GM19397 (cell line): ENCODE data around the gene AJAP1.
"Not testable (repeated sequence)": the region's sequence is repeated elsewhere in the genome, so short reads cannot be mapped to it uniquely, and the experiment has no call there.

Experiments
- ATAC-seq: cut with Tn5 transposase; IDR thresholded peaks from one replicate; pipeline ENCODE4 v1.9.1; 2021; ENCODE audit warnings: mild to moderate bottlenecking, moderate library complexity; ENCODE audit not compliant: unreplicated experiment

The AJAP1 gene

DNA sequence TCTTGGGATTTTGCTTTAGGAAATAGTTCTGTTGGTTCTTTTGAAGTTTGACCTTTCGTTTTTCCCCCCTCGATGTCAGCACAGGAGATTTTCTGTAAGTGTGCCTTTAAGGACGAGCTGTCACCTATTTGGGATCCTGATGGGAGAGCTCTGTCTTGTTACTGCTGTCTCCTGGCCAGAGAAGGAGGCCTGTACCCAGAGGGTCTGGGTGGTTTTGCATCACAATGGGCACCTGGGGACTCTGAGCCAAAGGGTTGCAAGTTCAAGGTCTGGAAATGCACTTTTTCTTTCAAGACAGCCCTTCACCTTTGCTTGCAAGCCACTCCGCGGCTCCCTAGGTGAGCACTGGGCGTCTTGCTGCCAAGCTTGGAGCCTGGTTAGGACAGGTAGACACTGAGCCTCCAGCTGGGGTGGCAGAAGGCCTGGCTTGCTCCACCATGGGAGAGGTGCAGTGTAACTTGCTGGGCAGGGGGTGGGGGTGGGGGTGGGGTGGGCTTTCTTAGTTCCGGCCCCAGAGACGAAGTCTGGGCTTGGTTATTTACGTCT, 2.9 kb downstream of the AJAP1 start:
- ATAC-seq: no peak

- ATAC-seq: no peak
Measured at GRCh38 chr1:4657960-4658541, 3.6 kb downstream of the AJAP1 start.

GRCh38 chr1:4658643-4659628, 4.5 kb downstream of the AJAP1 start:
- no peak for ATAC-seq

DNA sequence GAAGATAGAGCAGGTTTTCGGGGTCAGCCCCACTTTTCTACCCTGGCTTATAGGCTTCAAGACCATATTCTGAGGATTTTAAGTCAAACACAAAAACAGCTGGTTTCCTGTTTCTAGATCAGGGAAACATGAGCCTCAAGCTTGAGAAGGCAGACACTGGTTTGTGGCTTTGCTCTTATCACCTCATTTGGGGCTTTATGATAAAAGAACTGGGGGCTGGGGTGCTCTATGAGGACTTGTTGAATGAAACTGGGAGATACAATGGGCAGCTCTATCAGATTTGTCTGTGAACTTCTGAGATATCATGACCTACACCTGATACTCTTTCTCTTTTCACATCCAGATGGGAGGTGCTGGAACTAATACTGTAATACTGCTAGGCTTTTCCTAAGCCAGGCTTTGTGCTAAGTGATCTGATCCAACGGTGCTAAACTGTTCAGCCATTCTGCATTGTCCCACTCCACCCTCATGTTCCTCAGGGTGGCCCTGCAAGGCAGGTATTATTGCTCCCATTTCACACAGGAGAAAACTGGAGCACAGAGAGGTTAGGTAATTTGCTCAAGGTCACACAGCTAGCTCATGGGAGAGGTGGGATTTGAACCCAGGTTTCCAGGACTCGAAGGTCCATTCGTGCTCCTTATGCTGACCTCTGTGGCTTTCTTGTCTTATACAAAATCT, 6.6 kb downstream of the AJAP1 start:
- no peak for ATAC-seq

DNA sequence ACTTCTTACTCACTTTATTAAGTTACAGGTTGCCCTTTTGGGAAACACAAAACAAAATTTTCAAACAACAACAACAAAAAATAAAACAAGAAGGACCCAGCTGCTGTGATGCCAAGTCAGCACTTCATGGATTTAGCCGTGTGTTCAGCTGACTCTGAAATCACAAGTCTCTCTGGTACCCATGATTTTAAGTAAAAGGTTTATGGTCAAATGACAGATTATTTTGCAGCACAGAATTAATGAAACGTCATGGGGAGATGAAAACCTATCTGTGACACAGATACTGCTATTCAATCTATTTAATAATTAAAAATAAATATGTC, 7.1 kb downstream of the AJAP1 start:
- ATAC-seq: no peak

- no peak for ATAC-seq
Measured at GRCh38 chr1:4662168-4662567, 7.8 kb downstream of the AJAP1 start.

DNA sequence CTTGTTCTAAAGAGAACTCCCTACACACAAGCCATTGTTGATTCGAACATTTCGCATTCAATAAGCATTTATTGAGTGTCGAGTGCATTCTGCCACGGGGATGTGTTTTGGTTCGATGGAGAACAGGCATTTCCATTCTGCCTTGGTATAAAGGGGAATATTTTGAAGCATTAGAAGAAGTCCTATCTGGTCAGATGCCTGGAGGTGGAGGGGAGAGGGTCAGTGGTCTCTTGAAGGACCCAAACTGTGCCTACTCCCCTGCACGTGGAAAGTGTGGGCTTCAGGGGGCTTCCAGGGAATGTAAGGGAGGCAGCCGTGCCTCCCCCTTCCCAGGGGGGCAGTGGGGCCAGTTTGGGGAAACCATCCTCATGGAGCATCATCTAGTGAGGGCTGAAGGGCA, 8.3 kb downstream of the AJAP1 start:
- ATAC-seq: no peak

DNA sequence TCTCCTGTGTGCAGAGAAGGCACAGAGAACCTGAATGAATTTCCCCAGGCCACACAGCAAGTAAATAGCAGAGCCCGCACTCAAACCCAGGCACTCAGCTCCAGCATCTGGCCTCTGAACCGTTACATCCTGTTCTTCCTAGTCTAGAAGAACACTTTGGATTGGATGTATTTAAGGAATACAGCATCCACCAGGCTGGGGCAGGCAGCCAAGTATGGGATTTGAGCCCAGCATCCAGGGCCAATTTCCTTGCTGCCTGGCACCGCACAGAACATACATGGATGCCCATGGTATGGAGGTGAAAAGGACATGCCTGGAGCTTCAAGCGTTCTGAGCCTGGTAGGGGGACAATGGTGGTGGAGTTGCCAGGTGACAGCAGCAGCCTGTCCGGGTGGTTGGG, 9.7 kb downstream of the AJAP1 start:
- ATAC-seq: no peak

GRCh38 chr1:4664606-4665005, 10.2 kb downstream of the AJAP1 start:
- ATAC-seq: no peak

- ATAC-seq: no peak
Measured at GRCh38 chr1:4665456-4665855, 11.0 kb downstream of the AJAP1 start.

DNA sequence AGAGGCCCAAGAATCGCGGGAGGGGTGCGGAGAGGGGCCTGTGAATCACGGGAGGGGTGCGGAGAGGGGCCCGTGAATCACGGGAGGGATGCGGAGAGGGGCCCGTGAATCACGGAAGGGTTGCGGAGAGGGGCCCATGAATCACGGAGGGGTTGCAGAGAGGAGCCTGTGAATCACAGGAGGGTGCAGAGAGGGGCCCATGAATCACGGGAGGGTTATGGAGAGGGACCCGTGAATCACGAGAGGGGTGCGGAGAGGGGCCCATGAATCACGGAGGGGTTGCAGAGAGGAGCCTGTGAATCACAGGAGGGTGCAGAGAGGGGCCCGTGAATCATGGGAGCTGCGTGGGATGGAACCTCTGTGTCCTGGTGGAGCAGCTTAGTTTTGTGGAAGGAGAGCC, 12.3 kb downstream of the AJAP1 start:
- ATAC-seq: not testable (repeated sequence)

DNA sequence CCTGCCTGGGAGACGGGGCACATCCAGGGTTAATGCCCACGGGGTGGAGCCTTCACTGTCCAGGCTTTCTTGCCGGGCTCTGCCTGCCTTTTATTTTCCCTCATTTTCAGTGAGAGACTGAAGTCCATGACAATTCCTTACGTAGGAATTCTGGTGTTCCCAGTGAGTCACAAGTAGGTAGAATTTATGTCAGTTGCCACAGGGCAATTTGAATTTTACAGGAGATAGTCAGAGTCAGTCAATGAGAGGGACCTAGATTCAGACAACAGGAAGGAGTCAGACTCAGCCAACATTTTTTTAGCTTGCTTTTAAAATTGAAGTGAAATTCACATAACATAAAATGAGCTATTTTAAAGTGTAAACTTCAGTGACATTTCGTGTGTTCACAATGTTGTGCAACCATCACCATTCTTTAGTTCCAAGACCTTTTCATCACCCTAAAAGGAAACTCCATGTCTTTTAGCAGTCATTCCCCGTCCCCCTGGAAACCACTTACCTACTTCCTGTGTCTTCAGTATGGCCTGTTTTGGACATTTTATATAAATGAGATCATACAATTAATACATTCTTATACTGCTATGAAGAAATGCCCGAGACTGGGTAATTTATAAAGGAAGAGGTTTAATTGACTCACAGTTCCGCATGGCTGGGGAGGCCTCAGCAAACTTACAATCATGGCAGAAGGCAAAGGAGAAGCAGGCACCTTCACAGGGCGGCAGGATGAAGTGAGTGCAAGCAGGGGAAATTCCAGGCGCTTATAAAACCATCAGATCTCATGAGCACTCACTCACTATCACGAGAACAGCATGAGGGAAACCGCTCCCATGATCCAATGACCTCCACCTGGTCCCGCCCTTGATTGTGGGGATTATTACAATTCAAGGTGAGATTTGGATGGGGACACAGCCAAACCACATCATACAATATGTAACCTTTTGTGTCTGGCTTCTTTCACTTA, 14.6 kb downstream of the AJAP1 start:
- ATAC-seq: no peak

DNA sequence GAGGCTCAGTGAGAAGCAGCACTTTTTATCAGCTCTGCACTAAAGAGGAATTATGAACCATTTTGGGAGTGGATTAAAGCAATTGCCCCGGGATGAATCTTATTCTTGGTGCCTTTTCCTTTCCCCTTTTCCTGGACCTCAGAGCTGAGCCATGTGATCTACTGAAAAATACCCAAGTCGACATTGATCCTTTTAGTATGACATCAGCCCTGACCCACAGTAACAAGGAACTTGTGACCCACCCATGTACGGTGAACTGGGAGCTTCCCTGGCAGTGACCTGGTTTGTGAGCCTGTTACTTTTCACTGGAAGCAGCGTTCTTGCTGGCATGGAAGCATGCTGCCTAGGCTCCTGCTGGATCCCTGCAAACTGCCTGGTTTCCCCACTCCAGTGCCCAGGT, 15.9 kb downstream of the AJAP1 start:
- no peak for ATAC-seq

DNA sequence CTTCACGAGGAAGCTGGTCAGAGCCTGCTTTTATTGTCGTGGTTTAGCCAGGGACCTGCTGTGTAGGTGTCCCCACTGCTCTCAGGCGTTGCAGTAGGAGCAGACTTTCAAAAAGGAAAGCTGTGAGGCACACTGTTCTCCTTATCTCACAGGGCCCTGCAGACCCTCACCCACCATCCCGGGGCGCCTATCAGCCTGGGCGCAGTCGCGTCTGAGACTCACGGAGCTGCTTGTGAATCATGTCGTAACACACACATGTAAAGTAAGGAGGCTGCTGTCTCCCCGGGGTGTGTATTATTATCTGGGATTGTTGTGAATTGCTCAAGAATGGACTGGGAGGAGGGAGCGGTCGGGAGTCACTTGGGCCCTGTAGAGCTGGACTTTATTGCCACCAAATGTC, 17.4 kb downstream of the AJAP1 start:
- no peak for ATAC-seq

GRCh38 chr1:4673494-4673893, 19.1 kb downstream of the AJAP1 start:
- ATAC-seq: no peak

DNA sequence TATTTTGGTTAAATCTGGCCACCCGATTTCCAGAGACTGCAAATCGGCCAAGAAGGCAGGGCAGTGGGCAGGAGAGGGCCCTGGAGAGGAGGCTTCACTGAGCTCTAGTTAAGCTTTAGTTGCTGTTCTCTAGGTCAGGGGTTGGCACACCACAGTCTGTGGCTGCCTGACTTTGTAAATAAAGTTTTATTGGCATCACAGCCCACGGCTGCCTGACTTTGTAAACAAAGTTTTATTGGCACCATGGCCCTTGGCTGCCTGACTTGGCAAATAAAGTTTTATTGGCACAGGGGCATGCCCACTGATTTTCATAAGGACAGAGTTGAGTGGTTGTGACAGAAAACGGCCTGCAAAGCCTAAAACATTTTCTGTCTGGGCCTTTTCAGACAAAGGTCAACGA, 19.7 kb downstream of the AJAP1 start:
- no peak for ATAC-seq

DNA sequence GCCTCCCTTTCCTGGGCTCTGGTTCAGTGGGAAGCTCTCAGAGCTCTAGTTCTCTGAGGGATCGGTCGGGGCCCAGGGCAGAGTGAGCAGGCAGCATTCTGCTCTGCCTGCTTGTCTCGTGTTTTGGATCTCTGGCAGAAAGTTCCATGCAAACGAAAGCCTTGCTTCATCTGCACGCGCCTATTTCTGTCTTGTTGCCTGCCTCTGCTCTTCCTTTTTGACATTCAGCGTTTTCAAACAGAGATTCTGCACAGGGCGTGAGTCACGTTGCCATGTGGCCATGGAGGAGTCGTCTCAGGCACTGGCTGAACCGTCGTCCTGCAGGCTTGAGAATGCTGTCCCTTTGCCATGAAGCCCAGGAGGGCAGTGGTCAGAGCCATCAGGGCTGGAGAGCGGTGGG, 20.3 kb downstream of the AJAP1 start:
- no peak for ATAC-seq

- ATAC-seq: no peak
Measured at GRCh38 chr1:4675454-4676186, 21.2 kb downstream of the AJAP1 start.

DNA sequence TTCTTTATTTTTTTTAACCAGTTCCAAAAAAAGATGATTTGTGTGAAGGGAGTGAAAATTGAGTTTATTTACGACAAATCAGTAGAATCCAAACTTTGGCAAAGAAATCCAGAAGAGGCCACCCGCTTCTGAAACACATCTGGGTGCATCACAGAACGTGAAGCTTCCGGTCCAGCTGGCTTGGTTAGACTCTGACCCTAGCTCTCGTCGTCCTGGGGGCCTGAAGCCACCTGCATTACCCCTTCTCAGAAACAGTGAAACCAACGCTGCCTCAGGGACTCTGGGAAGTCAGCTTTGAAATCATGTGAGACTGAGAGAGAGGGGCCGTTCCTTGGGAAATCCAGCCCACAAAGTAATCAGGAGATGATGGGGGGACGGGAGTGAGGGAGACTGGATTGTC, 21.8 kb downstream of the AJAP1 start:
- no peak for ATAC-seq

DNA sequence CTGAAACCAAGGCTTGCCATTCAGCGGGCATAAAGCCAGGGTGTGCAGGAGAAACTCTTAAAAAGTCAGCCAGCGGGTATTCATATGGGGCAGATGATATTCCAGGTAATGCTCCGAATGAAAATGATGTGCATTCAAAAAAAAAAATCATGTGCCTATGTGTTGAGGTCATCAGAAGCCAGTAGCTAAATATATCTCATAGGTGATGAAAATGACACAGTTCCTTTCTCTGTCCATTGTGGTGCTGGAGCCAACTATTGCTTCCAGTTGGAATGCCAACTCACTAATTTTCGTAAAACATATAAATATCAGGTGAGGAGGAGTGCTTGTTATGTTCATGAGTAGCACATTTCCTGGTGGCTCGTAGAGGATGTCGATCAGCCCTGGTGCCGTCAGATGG, 23.2 kb downstream of the AJAP1 start:
- no peak for ATAC-seq
